Endodermal cell (in vitro differentiated cells): ENCODE data around the gene SFMBT2. TPM values are rescaled to one million over a fixed set of nuclear protein-coding genes. Genes with fewer than 3 reads are reported as not detected.
A peak's percentile ranks its signal among the peaks of the same experiment; 100 is the strongest.
"Not testable (repeated sequence)": the region's sequence is repeated elsewhere in the genome, so short reads cannot be mapped to it uniquely, and the experiment has no call there.

Source experiments
- DNase-seq: peaks from one replicate; pipeline ENCODE4 v3.0.0-alpha.2; 2017
- H3K27ac ChIP-seq: 2 replicates; pipeline ENCODE4 v1.5.1; 2013; ENCODE audit warnings: mild to moderate bottlenecking, low read depth, low read length, moderate library complexity
- H3K27me3 ChIP-seq: 2 replicates; pipeline ENCODE4 v1.6.1; 2013; ENCODE audit warnings: mild to moderate bottlenecking, low read length, moderate library complexity; ENCODE audit not compliant: insufficient read depth, control insufficient read depth, poor library complexity, severe bottlenecking
- H3K36me3 ChIP-seq: 2 replicates; pipeline ENCODE4 v1.7.0; 2013; ENCODE audit warnings: mild to moderate bottlenecking, low read length, moderate library complexity; ENCODE audit not compliant: control insufficient read depth, insufficient read depth
- H3K4me1 ChIP-seq: one replicate; pipeline ENCODE4 v1.7.0; 2013; ENCODE audit warnings: low read length; ENCODE audit not compliant: control insufficient read depth, insufficient read depth
- H3K4me3 ChIP-seq: 2 replicates; pipeline ENCODE4 v1.5.1; 2013; ENCODE audit warnings: mild to moderate bottlenecking, low read length, moderate library complexity
- H3K9ac ChIP-seq: 2 replicates; pipeline ENCODE4 v1.6.1; 2013; ENCODE audit warnings: mild to moderate bottlenecking, low read length, moderate library complexity; ENCODE audit not compliant: poor library complexity, severe bottlenecking; ENCODE audit errors: extremely low read depth
- H3K9me3 ChIP-seq: 2 replicates; pipeline ENCODE4 v1.6.1; 2013; ENCODE audit warnings: mild to moderate bottlenecking, low read length, moderate library complexity; ENCODE audit not compliant: control insufficient read depth
- H3K27ac Mint-ChIP-seq: 2 replicates; pipeline ENCODE4 v1.8.0; 2020; ENCODE audit warnings: mixed read lengths
- H3K27me3 Mint-ChIP-seq: 2 replicates; pipeline ENCODE4 v1.8.0; 2021; ENCODE audit warnings: mild to moderate bottlenecking, mixed read lengths; ENCODE audit not compliant: insufficient read depth
- H3K36me3 Mint-ChIP-seq: 2 replicates; pipeline ENCODE4 v1.8.0; 2020; ENCODE audit warnings: low read depth, mixed read lengths
- H3K4me1 Mint-ChIP-seq: 2 replicates; pipeline ENCODE4 v1.8.0; 2020; ENCODE audit warnings: mixed read lengths
- H3K4me3 Mint-ChIP-seq: 2 replicates; pipeline ENCODE4 v1.8.0; 2020; ENCODE audit warnings: mild to moderate bottlenecking, moderate library complexity, mixed read lengths
- H3K9me3 Mint-ChIP-seq: 2 replicates; pipeline ENCODE4 v1.8.0; 2020; ENCODE audit warnings: mild to moderate bottlenecking, mixed read lengths
- WGBS, 2 experiments: methylation state at CpG; one replicate each; pipeline versions ENCODE4 v1.1.5 to v1.1.7; 2013; ENCODE audit warnings: missing lambda C conversion rate in 2 of 2, mixed read lengths in 1 of 2; ENCODE audit not compliant: insufficient coverage in 1 of 2, insufficient read length in 1 of 2; 5-methylcytosine and 5-hydroxymethylcytosine counted together
- total RNA-seq, 2 donors: library from RNA; stranded (reverse); fragmentation: NEBNext Ultra II Directional in 1 of 2; extraction: Animal tissue kit (Norgen Biotek cat#: 25700) in 1 of 2; gene quantifications; 2 replicates in 1 of 2; 3 replicates in 1 of 2; pipeline ENCODE4 v1.2.1, GENCODE V29; 2021
- TF ChIP-seq, protein P1 (sequence below): fragments of 200-600 bp; sonication (generic); conservative IDR thresholded peaks from 2 replicates; pipeline ENCODE4 v1.5.0; 2021; ENCODE audit warnings: antibody characterized with exemption, mild to moderate bottlenecking

The SFMBT2 gene
- total RNA-seq, 2 donors from 2014 or later = 3.9 to 5.3 TPM

DNA sequence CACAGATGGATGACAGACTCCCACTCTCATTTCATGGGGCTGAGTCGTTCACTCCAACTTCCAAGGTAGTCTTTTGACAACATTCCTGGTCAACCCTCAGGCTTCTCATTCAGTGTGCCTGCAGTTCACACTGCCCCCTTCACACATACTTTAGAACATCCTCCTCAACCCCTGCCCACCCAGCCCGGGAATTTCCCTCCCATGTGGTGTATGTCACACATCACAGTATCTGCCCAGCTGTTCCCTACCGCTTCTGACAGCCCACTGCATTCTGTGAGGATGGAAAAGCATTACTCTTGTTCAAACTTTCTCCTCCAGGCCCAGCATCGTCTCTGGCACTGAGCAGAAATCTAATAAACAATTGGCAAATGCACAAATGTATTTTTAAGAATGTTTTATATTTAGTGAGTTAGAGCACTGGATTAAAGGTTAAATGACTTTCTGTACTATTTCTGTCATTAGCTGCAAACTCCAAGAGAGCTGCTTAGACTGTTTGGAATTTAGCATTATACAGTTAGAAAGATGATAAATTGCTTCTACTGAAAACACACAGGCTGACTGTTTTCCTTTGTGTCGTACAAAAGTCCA, 110.4 kb downstream of the SFMBT2 start:
- H3K27ac ChIP-seq = no peak overlapping the region

DNA sequence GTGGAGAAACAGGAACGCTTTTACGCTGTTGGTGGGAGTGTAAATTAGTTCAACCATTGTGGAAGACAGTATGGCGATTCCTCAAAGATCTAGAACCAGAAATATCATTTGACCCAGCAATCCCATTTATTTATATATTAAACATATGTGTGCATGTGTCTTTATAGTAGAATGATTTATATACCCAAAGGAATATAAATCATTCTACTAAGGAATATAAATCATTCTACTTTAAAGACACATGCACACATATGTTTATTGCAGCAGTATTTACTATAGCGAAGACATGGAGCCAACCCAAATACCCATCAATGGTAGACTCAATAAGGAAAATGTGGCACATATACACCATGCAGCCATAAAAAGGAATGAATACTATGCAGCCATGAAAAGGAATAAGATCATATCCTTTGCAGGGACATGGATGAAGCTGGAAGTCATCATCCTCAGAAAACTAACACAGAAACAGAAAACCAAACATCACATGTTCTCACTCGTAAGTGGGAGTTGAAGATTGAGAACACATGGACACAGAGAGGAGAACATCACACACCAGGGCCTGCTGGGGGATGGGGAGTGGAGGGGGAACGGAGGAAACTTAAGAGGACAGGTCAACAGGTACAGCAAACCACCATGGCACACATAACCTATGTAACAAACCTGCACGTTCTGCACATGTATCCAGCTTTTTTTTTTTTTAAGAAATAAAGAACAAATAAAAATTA, 111.1 kb downstream of the SFMBT2 start:
- DNase-seq, H3K4me1 ChIP-seq, H3K9me3 ChIP-seq, H3K27ac Mint-ChIP-seq, H3K9ac ChIP-seq, H3K27ac ChIP-seq, H3K27me3 Mint-ChIP-seq, H3K4me3 Mint-ChIP-seq, H3K36me3 ChIP-seq, H3K27me3 ChIP-seq, H3K4me3 ChIP-seq, H3K9me3 Mint-ChIP-seq, H3K36me3 Mint-ChIP-seq, H3K4me1 Mint-ChIP-seq: not testable (repeated sequence)
- WGBS, 2 experiments = 94% methylated on average over 5 of the region's 7 CpGs; no CpG with 5 or more reads in 1 of the 2 experiments

More for the DNA sequence above, 110.4 kb downstream of the SFMBT2 start:
- no peaks in the 10 kb centered on the region for H3K36me3 ChIP-seq
- H3K27ac Mint-ChIP-seq = no peak overlapping the region
- no peak overlapping the region for H3K4me3 Mint-ChIP-seq
- peaks cover 2% of the 10 kb centered on the region for H3K4me1 Mint-ChIP-seq
- TF ChIP-seq, protein P1, sequence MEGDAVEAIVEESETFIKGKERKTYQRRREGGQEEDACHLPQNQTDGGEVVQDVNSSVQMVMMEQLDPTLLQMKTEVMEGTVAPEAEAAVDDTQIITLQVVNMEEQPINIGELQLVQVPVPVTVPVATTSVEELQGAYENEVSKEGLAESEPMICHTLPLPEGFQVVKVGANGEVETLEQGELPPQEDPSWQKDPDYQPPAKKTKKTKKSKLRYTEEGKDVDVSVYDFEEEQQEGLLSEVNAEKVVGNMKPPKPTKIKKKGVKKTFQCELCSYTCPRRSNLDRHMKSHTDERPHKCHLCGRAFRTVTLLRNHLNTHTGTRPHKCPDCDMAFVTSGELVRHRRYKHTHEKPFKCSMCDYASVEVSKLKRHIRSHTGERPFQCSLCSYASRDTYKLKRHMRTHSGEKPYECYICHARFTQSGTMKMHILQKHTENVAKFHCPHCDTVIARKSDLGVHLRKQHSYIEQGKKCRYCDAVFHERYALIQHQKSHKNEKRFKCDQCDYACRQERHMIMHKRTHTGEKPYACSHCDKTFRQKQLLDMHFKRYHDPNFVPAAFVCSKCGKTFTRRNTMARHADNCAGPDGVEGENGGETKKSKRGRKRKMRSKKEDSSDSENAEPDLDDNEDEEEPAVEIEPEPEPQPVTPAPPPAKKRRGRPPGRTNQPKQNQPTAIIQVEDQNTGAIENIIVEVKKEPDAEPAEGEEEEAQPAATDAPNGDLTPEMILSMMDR = no peak
- H3K4me3 ChIP-seq = no peak overlapping the region
- no peaks in the 10 kb centered on the region for H3K27me3 Mint-ChIP-seq
- no peak overlapping the region for H3K9ac ChIP-seq
- H3K36me3 Mint-ChIP-seq = no peaks in the 10 kb centered on the region
- H3K9me3 ChIP-seq = no peaks in the 10 kb centered on the region
- no peaks in the 10 kb centered on the region for H3K27me3 ChIP-seq
- 66 to 68% methylated on average over 3 to 5 of the region's 5 CpGs for WGBS, 2 experiments
- DNase-seq = peak; percentile 82
- H3K4me1 ChIP-seq = no peaks in the 10 kb centered on the region
- H3K9me3 Mint-ChIP-seq = no peaks in the 10 kb centered on the region

DNA sequence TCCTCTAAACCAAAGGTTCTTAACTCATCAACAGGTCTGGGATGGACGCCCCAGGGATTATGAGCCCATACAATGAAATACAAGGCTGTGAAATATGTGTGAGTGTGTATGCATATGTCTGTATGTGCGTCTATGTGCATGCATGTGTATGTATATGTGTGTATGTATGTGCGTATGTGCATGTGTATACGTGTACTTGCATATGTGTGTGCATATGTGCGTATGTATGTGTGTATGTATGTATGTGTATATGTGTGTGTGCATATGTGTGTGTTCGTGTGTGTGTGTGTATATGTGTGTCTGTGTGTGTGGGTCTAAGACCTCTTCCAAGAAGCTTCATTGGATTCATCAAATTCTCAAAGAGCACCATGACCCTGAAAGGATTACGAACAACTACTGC, 112.3 kb downstream of the SFMBT2 start:
- Histone ChIP-seq H3K27me3 (no peaks in the 10 kb centered on the region), H3K36me3 (no peaks in the 10 kb centered on the region), H3K4me1 (no peaks in the 10 kb centered on the region), H3K9ac (no peak overlapping the region), H3K27ac (no peak overlapping the region), H3K9me3 (no peaks in the 10 kb centered on the region), H3K4me3 (no peak overlapping the region)
- no peak for DNase-seq
- TF ChIP-seq, protein P1 = no peak
- H3K9me3 Mint-ChIP-seq = no peaks in the 10 kb centered on the region
- no peaks in the 10 kb centered on the region for H3K36me3 Mint-ChIP-seq
- H3K4me1 Mint-ChIP-seq = peaks cover 2% of the 10 kb centered on the region
- no peaks in the 10 kb centered on the region for H3K27me3 Mint-ChIP-seq
- 96 to 100% methylated on average over 5 to 7 of the region's 7 CpGs for WGBS, 2 experiments
- H3K27ac Mint-ChIP-seq = no peak overlapping the region
- no peak overlapping the region for H3K4me3 Mint-ChIP-seq
